Measurements from ENCODE around the gene HILPDA. TPM values are rescaled to one million over a fixed set of nuclear protein-coding genes. Genes with fewer than 3 reads are reported as not detected.

The HILPDA gene
- polyA plus RNA-seq, 3 donors, result 9.0 to 136 (median 39.7) TPM

Other genes starting within 250 kb of the HILPDA start
- gene LEP, start 214.6 kb upstream of the HILPDA start, polyA plus RNA-seq, result 100 to 1,000 TPM in 1 of 3 donors, 10 to 100 TPM in 2; 10.3 to 141 (median 37.0) TPM
- gene RBM28, start 112.0 kb upstream of the HILPDA start, polyA plus RNA-seq, result 10 to 100 TPM; 11.3 to 33.4 (median 19.2) TPM
- 10 to 100 TPM in 1 of 3 donors, 1 to 10 TPM in 2; 4.4 to 57.4 (median 9.9) TPM for gene PRRT4, start 94.2 kb upstream of the HILPDA start, polyA plus RNA-seq
- gene IMPDH1, start 45.9 kb upstream of the HILPDA start, polyA plus RNA-seq, result 100 to 1,000 TPM in 1 of 3 donors, 10 to 100 TPM in 2; 34.8 to 201 (median 81.2) TPM
- 10 to 100 TPM in 1 of 3 donors, 1 to 10 TPM in 2; 6.9 to 16.1 (median 8.4) TPM for gene METTL2B, start 20.9 kb downstream of the HILPDA start, polyA plus RNA-seq
- gene GARIN1A, start 216.4 kb downstream of the HILPDA start, polyA plus RNA-seq, result 1 to 10 TPM in 2 of 3 donors, under 1 TPM in 1; 0.44 to 2.6 (median 1.6) TPM